ENCODE data around the gene DUSP14.
A peak's percentile ranks its signal among the peaks of the same experiment; 100 is the strongest.
"Not testable (repeated sequence)": the region's sequence is repeated elsewhere in the genome, so short reads cannot be mapped to it uniquely, and the experiment has no call there.

Gene DUSP14, protein sequence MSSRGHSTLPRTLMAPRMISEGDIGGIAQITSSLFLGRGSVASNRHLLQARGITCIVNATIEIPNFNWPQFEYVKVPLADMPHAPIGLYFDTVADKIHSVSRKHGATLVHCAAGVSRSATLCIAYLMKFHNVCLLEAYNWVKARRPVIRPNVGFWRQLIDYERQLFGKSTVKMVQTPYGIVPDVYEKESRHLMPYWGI

DNA sequence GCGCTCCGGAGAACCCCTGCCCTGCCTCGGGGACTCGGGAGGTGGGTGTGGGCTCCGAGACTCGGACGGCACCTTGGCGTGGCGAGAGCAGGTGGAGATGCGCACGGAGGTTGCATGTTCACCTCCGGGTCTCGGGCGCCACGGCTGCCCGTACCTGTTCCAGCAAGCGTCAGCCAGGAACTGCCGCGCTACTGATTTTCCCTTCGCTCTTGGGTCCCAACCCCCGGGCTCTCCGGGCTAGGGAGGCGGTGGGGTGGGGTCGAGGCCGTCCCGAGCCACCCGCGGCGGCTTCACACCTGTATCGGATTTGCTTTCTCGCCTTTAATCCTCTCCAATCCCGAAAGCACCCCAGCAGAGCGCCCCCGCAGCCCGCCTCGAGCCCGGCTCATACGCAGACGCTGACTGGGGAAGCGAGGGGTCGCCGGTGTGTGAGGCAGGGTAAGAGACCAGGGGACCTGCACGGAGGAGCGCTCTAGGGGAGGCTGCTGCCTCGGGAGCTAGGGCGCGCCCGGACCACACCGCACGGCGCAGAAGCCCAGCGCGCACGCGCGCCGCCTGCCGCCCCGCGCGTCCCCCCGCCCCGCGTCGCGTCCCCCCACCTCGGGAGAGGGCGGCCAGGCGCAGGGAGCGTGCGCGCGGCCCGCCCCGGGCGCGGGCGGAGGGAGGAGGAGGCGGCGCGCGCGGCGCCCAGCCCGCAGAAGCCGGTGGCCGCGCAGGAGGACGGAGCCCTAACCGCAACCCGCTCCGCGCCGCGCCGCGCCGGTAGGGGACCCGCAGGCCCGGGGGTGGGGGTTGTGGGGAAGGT lies at the start of gene DUSP14:
Gene DUSP14, plus strand, starts transcription at position 695 of the 805 bp plus-strand sequence. CDS start 22,382 bp downstream, outside the sequence.
- TF ChIP-seq, protein P1, sequence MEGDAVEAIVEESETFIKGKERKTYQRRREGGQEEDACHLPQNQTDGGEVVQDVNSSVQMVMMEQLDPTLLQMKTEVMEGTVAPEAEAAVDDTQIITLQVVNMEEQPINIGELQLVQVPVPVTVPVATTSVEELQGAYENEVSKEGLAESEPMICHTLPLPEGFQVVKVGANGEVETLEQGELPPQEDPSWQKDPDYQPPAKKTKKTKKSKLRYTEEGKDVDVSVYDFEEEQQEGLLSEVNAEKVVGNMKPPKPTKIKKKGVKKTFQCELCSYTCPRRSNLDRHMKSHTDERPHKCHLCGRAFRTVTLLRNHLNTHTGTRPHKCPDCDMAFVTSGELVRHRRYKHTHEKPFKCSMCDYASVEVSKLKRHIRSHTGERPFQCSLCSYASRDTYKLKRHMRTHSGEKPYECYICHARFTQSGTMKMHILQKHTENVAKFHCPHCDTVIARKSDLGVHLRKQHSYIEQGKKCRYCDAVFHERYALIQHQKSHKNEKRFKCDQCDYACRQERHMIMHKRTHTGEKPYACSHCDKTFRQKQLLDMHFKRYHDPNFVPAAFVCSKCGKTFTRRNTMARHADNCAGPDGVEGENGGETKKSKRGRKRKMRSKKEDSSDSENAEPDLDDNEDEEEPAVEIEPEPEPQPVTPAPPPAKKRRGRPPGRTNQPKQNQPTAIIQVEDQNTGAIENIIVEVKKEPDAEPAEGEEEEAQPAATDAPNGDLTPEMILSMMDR (IDR thresholded peaks at IDR 0.05) = no peak
- H3K36me3 ChIP-seq = no peaks in the 10 kb centered on the region
- peak within 1 kb of the TSS; percentile 92 to 93 for H3K4me3 ChIP-seq
- H3K4me1 ChIP-seq = peaks cover 0 to 29% (median 23%) of the 10 kb centered on the region in 4 donors
- intact Hi-C loops (cut with DNase I; ENCODE audit: low total_unique reads) = no loop called here
- peak within 1 kb of the TSS; percentile 88 to 91 for H3K27ac ChIP-seq
- no peaks in the 10 kb centered on the region for H3K9me3 ChIP-seq
- H3K27me3 ChIP-seq = no peaks in the 10 kb centered on the region
- peak; percentile 66 to 89 for DNase-seq

DNA sequence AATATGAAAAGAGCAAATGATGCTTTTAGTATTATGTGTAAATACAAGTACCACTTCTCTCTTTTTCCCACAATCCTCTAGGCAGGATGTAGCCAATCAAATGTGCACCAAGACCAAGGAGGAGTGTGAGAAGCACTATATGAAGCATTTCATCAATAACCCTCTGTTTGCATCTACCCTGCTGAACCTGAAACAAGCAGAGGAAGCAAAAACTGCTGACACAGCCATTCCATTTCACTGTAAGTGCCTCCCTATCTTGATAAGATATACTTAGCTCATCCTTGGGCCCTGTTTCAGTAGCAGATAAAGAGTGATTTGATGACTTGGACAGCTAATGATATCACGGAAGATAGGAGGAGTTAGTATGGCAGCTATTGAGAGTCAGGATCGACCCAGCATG lies 49.3 kb upstream of the DUSP14 start:
- H3K36me3 ChIP-seq = peaks cover 66 to 83% (median 66%) of the 10 kb centered on the region in 3 donors
- no peaks in the 10 kb centered on the region for H3K9me3 ChIP-seq
- H3K4me3 ChIP-seq = no peak overlapping the region
- no peaks in the 10 kb centered on the region for H3K4me1 ChIP-seq
- H3K27ac ChIP-seq = no peak overlapping the region
- TF ChIP-seq, protein P1 (IDR thresholded peaks at IDR 0.05) = no peak
- intact Hi-C loops (cut with DNase I; ENCODE audit: low total_unique reads) = no loop called here
- no peak for DNase-seq
- no peaks in the 10 kb centered on the region for H3K27me3 ChIP-seq

DNA sequence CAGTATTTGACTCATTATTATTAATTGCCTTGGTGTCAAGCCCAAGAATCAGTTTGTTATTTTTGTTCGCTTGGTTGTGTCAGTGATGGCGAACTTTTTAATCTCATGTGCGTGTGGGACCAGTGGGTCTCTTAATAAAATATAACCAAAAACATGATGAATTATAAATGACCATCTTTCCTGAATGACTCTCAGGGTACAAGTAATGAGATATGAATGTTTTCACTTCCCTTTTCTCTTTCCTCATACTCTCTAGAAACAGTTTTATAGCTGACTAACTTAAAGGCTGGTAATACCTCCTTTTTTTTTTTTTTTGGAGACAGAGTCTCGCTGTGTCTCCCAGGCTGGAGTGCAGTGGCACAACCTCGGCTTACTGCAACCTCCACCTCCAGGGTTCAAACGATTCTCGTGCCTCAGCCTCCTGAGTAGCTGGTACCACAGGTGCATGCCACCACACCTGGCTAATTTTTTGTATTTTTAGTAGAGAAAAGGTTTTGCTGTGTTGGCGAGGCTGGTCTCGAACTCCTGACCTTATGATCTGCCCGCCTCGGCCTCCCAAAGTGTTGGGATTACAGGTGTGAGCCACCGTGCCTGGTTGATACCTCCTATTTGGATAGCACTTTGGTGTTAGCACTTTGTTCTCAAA lies 48.2 kb upstream of the DUSP14 start:
- H3K4me1 ChIP-seq; H3K4me3 ChIP-seq; H3K9me3 ChIP-seq; intact Hi-C loops (cut with DNase I; ENCODE audit: low total_unique reads); H3K27ac ChIP-seq; H3K27me3 ChIP-seq; DNase-seq: not testable (repeated sequence)
- H3K36me3 ChIP-seq = peaks cover 66 to 88% (median 77%) of the 10 kb centered on the region in 3 donors

DNA sequence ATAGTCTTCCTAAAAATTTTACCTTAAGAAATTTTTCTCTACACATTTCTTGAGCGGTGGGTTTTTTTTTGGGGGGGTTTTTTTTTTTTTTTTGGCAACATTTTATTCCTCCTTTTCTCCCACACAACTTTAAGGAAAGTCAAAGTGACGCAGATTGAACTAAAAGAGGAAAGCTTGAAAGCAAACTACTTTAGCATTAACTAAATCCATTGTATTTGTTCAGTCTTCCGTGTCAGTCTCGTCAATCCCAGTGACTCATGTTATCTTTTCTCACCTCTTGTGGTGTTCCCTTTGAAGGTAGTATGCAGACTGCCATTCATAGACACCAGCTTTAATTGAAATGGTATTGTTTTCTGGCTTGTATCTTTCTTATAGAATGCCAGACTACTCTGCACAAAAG lies 43.7 kb upstream of the DUSP14 start:
- Histone ChIP-seq H3K9me3 (no peaks in the 10 kb centered on the region), H3K36me3 (peaks cover 46 to 72% (median 66%) of the 10 kb centered on the region in 3 donors), H3K27ac (no peak overlapping the region), H3K4me1 (no peaks in the 10 kb centered on the region), H3K27me3 (no peaks in the 10 kb centered on the region), H3K4me3 (no peak overlapping the region)
- DNase-seq = no peak
- TF ChIP-seq, protein P1 (IDR thresholded peaks at IDR 0.05) = no peak
- intact Hi-C loops (cut with DNase I; ENCODE audit: low total_unique reads) = no loop called here

DNA sequence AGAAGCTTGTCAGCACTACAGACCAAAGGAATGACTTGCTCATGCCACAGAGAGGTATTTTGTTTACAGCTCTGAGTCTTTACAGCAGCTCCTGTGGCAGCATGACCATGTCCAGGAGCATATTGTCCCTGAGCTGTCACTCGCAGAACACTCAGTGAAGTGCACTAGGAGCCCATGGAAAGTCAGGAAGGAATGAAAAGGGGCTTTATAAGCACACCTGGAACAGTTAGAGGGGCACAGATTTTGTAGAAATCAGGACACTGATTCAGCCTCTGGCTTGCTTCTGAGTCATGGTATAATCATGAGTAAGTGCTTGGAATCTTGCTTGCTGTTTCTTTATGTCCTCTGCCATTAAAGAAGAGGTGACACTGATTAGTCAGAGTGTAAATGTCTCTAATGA lies 42.0 kb upstream of the DUSP14 start:
- Histone ChIP-seq H3K27ac (no peak overlapping the region), H3K36me3 (peaks cover 34 to 56% (median 51%) of the 10 kb centered on the region in 3 donors)
- intact Hi-C loops (cut with DNase I; ENCODE audit: low total_unique reads) = no loop called here

More for the DNA sequence above, 42.0 kb upstream of the DUSP14 start:
- H3K9me3 ChIP-seq = no peaks in the 10 kb centered on the region
- no peak for DNase-seq
- no peak overlapping the region for H3K4me3 ChIP-seq
- TF ChIP-seq, protein P1 (IDR thresholded peaks at IDR 0.05) = no peak
- no peaks in the 10 kb centered on the region for H3K4me1 ChIP-seq
- H3K27me3 ChIP-seq = no peaks in the 10 kb centered on the region
